Heart right ventricle (tissue), 16 donors: ENCODE data around the gene GPSM1. TPM values are rescaled to one million over a fixed set of nuclear protein-coding genes. Genes with fewer than 3 reads are reported as not detected.

Experiments
- ATAC-seq, 8 donors: fragments of 200-7000 bp; cut with Tn5 transposase; one replicate each; pipeline ENCODE4 v1.9.1; 2020; ENCODE audit warnings: mild to moderate bottlenecking in 8 of 8, moderate library complexity in 8 of 8, moderate number of reproducible peaks in 1 of 8
- DNase-seq, 2 donors: peaks; one replicate each; pipeline ENCODE4 v3.0.0-alpha.2; 2020
- H3K27ac ChIP-seq, 10 donors: fragments of 200-600 bp; sonication (generic) in 2 of 10; one replicate each; pipeline versions ENCODE4 v1.5.0 to v1.8.0; 2020 to 2022; ENCODE audit warnings: mild to moderate bottlenecking in 3 of 10
- H3K27me3 ChIP-seq, 7 donors: fragments of 200-600 bp; one replicate each; pipeline ENCODE4 v1.8.0; 2021 to 2022; ENCODE audit warnings: mild to moderate bottlenecking in 2 of 7
- H3K36me3 ChIP-seq, 9 donors: fragments of 200-600 bp; sonication (generic) in 1 of 9; one replicate each; pipeline versions ENCODE4 v1.5.0 to v1.8.0; 2020 to 2022; ENCODE audit warnings: mild to moderate bottlenecking in 2 of 9
- H3K4me1 ChIP-seq, 9 donors: fragments of 200-600 bp; sonication (generic) in 1 of 9; one replicate each; pipeline versions ENCODE4 v1.5.0 to v1.8.0; 2020 to 2022; ENCODE audit warnings: mild to moderate bottlenecking in 4 of 9
- H3K4me3 ChIP-seq, 10 donors: fragments of 200-600 bp; sonication (generic) in 2 of 10; one replicate each; pipeline versions ENCODE4 v1.5.0 to v1.8.0; 2020 to 2022; ENCODE audit warnings: mild to moderate bottlenecking in 7 of 10, moderate library complexity in 2 of 10
- H3K9me3 ChIP-seq, 11 donors: fragments of 200-600 bp in 10 of 11; sonication (generic) in 2 of 11; one replicate each; pipeline versions ENCODE4 v1.5.0 to v1.8.0; 2013 to 2022; ENCODE audit warnings: mild to moderate bottlenecking in 2 of 11, control low read depth in 1 of 11, moderate library complexity in 1 of 11
- CTCF ChIP-seq, 9 donors: fragments of 200-600 bp; sonication (generic) in 2 of 9; IDR thresholded peaks; one replicate each; pipeline versions ENCODE4 v1.5.0 to v1.8.0; 2021 to 2022; ENCODE audit warnings: antibody characterized with exemption in 9 of 9, mild to moderate bottlenecking in 5 of 9, moderate library complexity in 1 of 9
- WGBS, 2 donors: extraction: QIAGEN DNeasy Blood & Tissue Kit; methylation state at CpG; one replicate each; pipeline ENCODE4 v1.1.7; 2013; ENCODE audit warnings: inconsistent platforms in 1 of 2; 5-methylcytosine and 5-hydroxymethylcytosine counted together
- intact Hi-C, 10 donors: fragments of 100-400 bp; cut with DNase I; formaldehyde crosslinking; loops; one replicate each; pipeline versions ENCODE4 v1.11.1 to v1.14.2; 2022
- polyA plus RNA-seq, 2 donors: library from polyadenylated mRNA; stranded (reverse); fragments of 200-250 nt; gene quantifications; one replicate each; pipeline ENCODE4 v1.2.3, GENCODE V29; 2013
- total RNA-seq, 10 donors: library from RNA; stranded (reverse); fragmentation: NEBNext Ultra II Directional in 3 of 10; extraction: Animal tissue kit (Norgen Biotek cat#: 25700) in 3 of 10; gene quantifications; one replicate each; pipeline versions ENCODE4 v1.2.1 to v1.2.4, GENCODE V29; 2021 to 2023
- donor health status: Arrhythmogenic right ventricular cardiomyopathy.
- donor health status: ischemic (EF 13 %, LVEDD 7.1; RV severe dilation, severe dysfunction).
- donor health status: healthy with polysubstance abuse.
- donor health status: DM: no; HTN: yes; CAD: no.
- donor health status: DM: no; HTN: no; CAD: no.
- donor health status: ischemic (EF 25% LVEDD 6.9; RV normal size, moderate dysfunction).
- donor health status: ischemic (EF 25% LVEDD 5.7; RV mildly dilated, moderate dysfunction).
- donor health status: healthy.
- donor health status: DM: yes; HTN: yes; CAD: no.
- donor health status: Ischemic cardiomyopathy.
- donor health status: ischemic (EF 35%, LVEDD 5.7; RV mildly dilated, moderate dysfunction).
- donor health status: nonischemic (EF 11% LVEDD 7.7; RV severe dilation, severe dysfunction).
- donor health status: DM: yes; HTN: yes; CAD: no.
- donor health status: PGD.
- donor health status: ischemic (EF 29% LVEDD 5.4; RV normal size, mild dysfunction).
- donor health status: nonischemic (EF 23%, LVEDD 6.1; RV moderate dilation, normal function).

GPSM1 gene
- total and polyA plus RNA-seq, 12 donors: 19.4 to 87.8 (median 25.8) TPM

GRCh38 chr9:136311051-136312008 lies 16.0 kb upstream of the GPSM1 start:
- 55 to 60% methylated on average over 23 of the region's 23 CpGs for WGBS, 2 donors
- peaks cover 0 to 34% (median 25%) of the 10 kb centered on the region in 7 donors for H3K27me3 ChIP-seq
- no peaks in the 10 kb centered on the region for H3K4me1 ChIP-seq
- no peaks in the 10 kb centered on the region for H3K36me3 ChIP-seq
- no peak overlapping the region for H3K4me3 ChIP-seq
- no peak overlapping the region for H3K27ac ChIP-seq
- TF ChIP-seq CTCF (IDR thresholded peaks at IDR 0.05): no peak
- H3K9me3 ChIP-seq: peaks cover 0 to 18% (median 4%) of the 10 kb centered on the region in 11 donors
- intact Hi-C loops: loop anchor here in 6 of 10 donors (1.0 to 10.0 kb wide), 4 partner anchors 52 to 93 kb away; partner anchors contain the start of genes SNAPC4 (in 5 of the 6) and DNLZ (in 1 of the 6)
- ATAC-seq (peak in 1 of 8 donors; percentile 15), DNase-seq (peak in 1 of 2 donors; percentile 12)

GRCh38 chr9:136312009-136312375 lies 15.3 kb upstream of the GPSM1 start:
- peak in 1 of 8 donors; percentile 4 for ATAC-seq
- H3K4me1 ChIP-seq: no peaks in the 10 kb centered on the region
- peaks cover 0 to 18% (median 4%) of the 10 kb centered on the region in 11 donors for H3K9me3 ChIP-seq
- WGBS, 2 donors: 62 to 76% methylated on average over 8 to 10 of the region's 10 CpGs
- peaks cover 0 to 34% (median 25%) of the 10 kb centered on the region in 7 donors for H3K27me3 ChIP-seq
- no peak for TF ChIP-seq CTCF (IDR thresholded peaks at IDR 0.05)
- intact Hi-C loops: loop anchor here in 6 of 10 donors (1.0 to 10.0 kb wide), 4 partner anchors 51 to 93 kb away; partner anchors contain the start of genes SNAPC4 (in 5 of the 6) and DNLZ (in 1 of the 6)
- H3K4me3 ChIP-seq: no peak overlapping the region
- no peak for DNase-seq
- H3K27ac ChIP-seq: no peak overlapping the region
- no peaks in the 10 kb centered on the region for H3K36me3 ChIP-seq

GRCh38 chr9:136312436-136312835 lies 14.9 kb upstream of the GPSM1 start:
- ATAC-seq (peak in 7 of 8 donors; percentile 71 to 82 (median 76)), DNase-seq (peak in 1 of 2 donors; percentile 56)
- 57 to 61% methylated on average over 12 of the region's 12 CpGs for WGBS, 2 donors
- Histone ChIP-seq H3K36me3 (no peaks in the 10 kb centered on the region), H3K9me3 (peaks cover 0 to 18% (median 4%) of the 10 kb centered on the region in 11 donors), H3K27me3 (peaks cover 0 to 34% (median 25%) of the 10 kb centered on the region in 7 donors), H3K4me3 (no peak overlapping the region), H3K4me1 (no peaks in the 10 kb centered on the region), H3K27ac (no peak overlapping the region)
- intact Hi-C loops: loop anchor here in 6 of 10 donors (1.0 to 10.0 kb wide), 4 partner anchors 51 to 92 kb away; partner anchors contain the start of genes SNAPC4 (in 5 of the 6) and DNLZ (in 1 of the 6)
- TF ChIP-seq CTCF (IDR thresholded peaks at IDR 0.05): peak; percentile 31 to 68 (median 61)
